ENCODE results near the gene GLP1R.

GLP1R gene

GRCh38 chr6:39048481-39049399 is at the start of gene GLP1R:
Gene GLP1R (plus strand): TSS chr6:39048781. CDS start chr6:39048841, 60 bp downstream.
- no peak for DNase-seq (ENCODE audit: low read depth)

GRCh38 chr6:39003072-39003471 is 45.5 kb upstream of the GLP1R start:
- no peak for DNase-seq (ENCODE audit: low read depth)

- no peak for DNase-seq (ENCODE audit: low read depth)
Observed at GRCh38 chr6:39003492-39003891, 45.1 kb upstream of the GLP1R start.

GRCh38 chr6:39004801-39005200 is 43.8 kb upstream of the GLP1R start:
- no peak for DNase-seq (ENCODE audit: low read depth)

GRCh38 chr6:39005774-39006173 is 42.8 kb upstream of the GLP1R start:
- DNase-seq (ENCODE audit: low read depth) = no peak

GRCh38 chr6:39007575-39007974 is 41.0 kb upstream of the GLP1R start:
- no peak for DNase-seq (ENCODE audit: low read depth)

GRCh38 chr6:39008737-39009136 is 39.8 kb upstream of the GLP1R start:
- DNase-seq (ENCODE audit: low read depth) = no peak

- no peak for DNase-seq (ENCODE audit: low read depth)
Observed at GRCh38 chr6:39009476-39009875, 39.1 kb upstream of the GLP1R start.

- no peak for DNase-seq (ENCODE audit: low read depth)
Observed at GRCh38 chr6:39016839-39017546, 31.6 kb upstream of the GLP1R start.

- no peak for DNase-seq (ENCODE audit: low read depth)
Observed at GRCh38 chr6:39017547-39017880, 31.1 kb upstream of the GLP1R start.

GRCh38 chr6:39018103-39018502 is 30.5 kb upstream of the GLP1R start:
- no peak for DNase-seq (ENCODE audit: low read depth)

- DNase-seq (ENCODE audit: low read depth) = no peak
Observed at GRCh38 chr6:39020136-39020535, 28.4 kb upstream of the GLP1R start.

GRCh38 chr6:39021041-39021440 is 27.5 kb upstream of the GLP1R start:
- no peak for DNase-seq (ENCODE audit: low read depth)

GRCh38 chr6:39021779-39022178 is 26.8 kb upstream of the GLP1R start:
- DNase-seq (ENCODE audit: low read depth) = no peak

GRCh38 chr6:39026175-39026574 is 22.4 kb upstream of the GLP1R start:
- DNase-seq (ENCODE audit: low read depth) = no peak

- no peak for DNase-seq (ENCODE audit: low read depth)
Observed at GRCh38 chr6:39029156-39030011, 19.2 kb upstream of the GLP1R start.

- DNase-seq (ENCODE audit: low read depth) = no peak
Observed at GRCh38 chr6:39035681-39036080, 12.9 kb upstream of the GLP1R start.

- no peak for DNase-seq (ENCODE audit: low read depth)
Observed at GRCh38 chr6:39037082-39037508, 11.5 kb upstream of the GLP1R start.

GRCh38 chr6:39037707-39038106 is 10.9 kb upstream of the GLP1R start:
- no peak for DNase-seq (ENCODE audit: low read depth)

GRCh38 chr6:39040080-39040673 is 8.4 kb upstream of the GLP1R start:
- no peak for DNase-seq (ENCODE audit: low read depth)

- no peak for DNase-seq (ENCODE audit: low read depth)
Observed at GRCh38 chr6:39041072-39041471, 7.5 kb upstream of the GLP1R start.

GRCh38 chr6:39043776-39044175 is 4.8 kb upstream of the GLP1R start:
- no peak for DNase-seq (ENCODE audit: low read depth)
